ENCODE results near the gene FKBP1B.
A peak's percentile ranks its signal among the peaks of the same experiment; 100 is the strongest.
"Not testable (repeated sequence)": the region's sequence is repeated elsewhere in the genome, so short reads cannot be mapped to it uniquely, and the experiment has no call there.

The FKBP1B gene

GRCh38 chr2:24058564-24059271 lies 9.2 kb downstream of the FKBP1B start:
- DNase-seq (ENCODE audit: low read depth, low spot score) = no peak

- DNase-seq (ENCODE audit: low read depth, low spot score) = no peak
These were observed 15.8 kb downstream of the FKBP1B start for GRCh38 chr2:24065341-24065740.

GRCh38 chr2:24072259-24072658 lies 22.7 kb downstream of the FKBP1B start:
- no peak for DNase-seq (ENCODE audit: low read depth, low spot score)

- DNase-seq (ENCODE audit: low read depth, low spot score) = no peak
These were observed 24.3 kb downstream of the FKBP1B start for GRCh38 chr2:24073816-24074215.

- DNase-seq (ENCODE audit: low read depth, low spot score) = no peak
These were observed 25.7 kb downstream of the FKBP1B start for GRCh38 chr2:24075259-24075658.

DNA sequence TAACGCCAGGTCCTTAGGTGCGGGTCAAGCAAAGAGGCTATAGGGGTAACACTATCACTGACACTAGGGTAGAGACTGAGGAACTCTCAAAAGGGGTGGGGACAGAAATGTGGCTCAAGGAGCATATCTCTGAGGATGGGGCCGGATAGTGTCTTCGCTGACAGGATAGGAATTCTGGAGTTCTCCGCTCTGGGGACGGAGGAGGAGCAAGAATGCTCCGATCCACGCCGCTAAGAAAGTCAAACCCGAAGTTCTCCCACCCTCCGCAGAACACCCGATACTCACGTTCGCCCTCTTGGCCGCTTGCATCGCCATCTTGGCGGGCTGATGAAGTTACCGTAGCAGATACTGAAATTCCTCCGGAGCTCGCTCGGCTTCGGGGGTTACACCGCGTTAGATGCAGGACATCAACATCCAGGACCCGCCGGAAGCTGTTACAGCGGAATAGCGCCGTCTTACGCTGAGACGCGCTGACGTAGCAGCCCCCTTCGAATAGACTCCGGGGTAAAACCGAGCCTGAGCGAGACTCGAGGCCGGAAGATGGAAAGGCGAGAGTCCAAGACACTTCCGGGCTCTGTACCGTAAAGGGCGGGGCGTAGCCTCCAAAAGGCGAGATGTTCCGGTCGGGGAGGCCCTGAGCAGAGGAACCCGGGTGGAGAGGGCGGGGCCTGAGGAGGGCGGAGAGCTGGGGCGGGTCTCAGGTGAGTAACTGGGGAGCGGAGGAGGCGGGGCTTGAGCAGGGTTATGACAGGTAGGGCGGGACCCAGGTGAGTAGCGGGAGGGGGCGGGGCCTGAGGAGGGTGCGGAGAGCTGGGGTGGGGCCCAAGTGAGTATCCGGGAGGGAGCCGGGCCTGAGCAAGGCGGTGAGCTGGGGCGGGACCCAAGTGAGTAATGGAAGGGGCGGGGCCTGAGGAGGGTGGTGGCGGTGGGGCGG lies 26.6 kb downstream of the FKBP1B start, which contains the start of gene SF3B6:
Gene SF3B6 (minus strand): TSS at position 412 of the 934 bp plus-strand sequence. CDS start 97 bp downstream, at position 315.
- peak; percentile 97 for DNase-seq (ENCODE audit: low read depth, low spot score)

GRCh38 chr2:24076849-24077534 lies 27.5 kb downstream of the FKBP1B start:
- DNase-seq (ENCODE audit: low read depth, low spot score) = no peak

DNA sequence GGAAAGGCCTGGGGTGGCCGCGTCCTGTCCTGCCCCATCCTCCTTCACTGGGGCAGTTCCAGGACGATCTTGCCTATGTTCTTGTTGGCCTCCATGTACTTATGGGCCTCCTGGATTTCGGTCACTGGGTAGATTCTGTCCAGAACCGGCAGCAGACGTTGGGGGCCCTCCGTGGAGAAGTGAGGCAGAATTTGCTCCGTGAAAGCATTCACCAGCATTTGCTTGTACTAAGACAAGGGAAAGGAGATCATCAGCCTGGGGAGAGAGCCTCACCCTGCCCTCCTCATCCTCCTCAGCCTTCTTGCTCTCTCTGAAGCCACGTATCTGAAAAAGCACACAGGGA lies 28.0 kb downstream of the FKBP1B start:
- no peak for DNase-seq (ENCODE audit: low read depth, low spot score)

DNA sequence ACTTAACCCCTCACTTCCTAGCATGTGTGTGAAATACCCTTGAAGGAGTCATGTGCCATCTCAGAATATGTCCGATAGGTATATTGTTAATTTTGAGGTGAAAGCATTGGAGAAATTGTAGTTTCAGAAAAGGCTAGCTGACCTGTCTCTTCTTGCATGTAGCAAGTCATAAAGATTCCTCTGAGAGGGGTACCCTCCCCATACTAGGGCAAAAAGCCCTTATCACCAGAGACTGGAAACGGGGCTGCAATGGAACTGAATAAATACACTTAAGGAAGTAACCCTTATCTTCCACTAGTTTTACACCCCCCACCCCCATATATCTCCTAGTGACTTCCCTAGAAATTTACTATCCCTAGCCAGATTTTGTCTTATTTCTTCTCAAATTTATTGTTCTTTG lies 28.3 kb downstream of the FKBP1B start:
- DNase-seq (ENCODE audit: low read depth, low spot score) = no peak

DNA sequence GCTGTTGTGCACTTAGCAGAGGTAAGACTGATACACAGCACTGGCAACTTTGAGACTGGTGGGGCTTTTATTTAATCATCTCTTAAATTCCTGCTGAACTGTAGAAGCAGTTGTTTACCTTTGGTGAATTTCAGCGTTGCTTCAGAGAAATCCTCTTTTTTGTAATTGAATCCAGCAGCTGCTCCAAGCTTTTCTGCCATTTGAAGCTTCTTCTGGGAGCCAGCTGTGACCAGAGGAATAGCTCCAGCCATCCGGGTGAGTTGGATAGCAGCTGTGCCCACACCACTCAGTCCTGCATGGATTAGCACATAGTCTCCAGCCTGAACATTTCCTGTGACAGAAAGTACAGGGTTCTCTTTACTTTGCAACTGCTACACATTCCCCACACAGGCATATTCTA lies 31.2 kb downstream of the FKBP1B start:
- no peak for DNase-seq (ENCODE audit: low read depth, low spot score)

DNA sequence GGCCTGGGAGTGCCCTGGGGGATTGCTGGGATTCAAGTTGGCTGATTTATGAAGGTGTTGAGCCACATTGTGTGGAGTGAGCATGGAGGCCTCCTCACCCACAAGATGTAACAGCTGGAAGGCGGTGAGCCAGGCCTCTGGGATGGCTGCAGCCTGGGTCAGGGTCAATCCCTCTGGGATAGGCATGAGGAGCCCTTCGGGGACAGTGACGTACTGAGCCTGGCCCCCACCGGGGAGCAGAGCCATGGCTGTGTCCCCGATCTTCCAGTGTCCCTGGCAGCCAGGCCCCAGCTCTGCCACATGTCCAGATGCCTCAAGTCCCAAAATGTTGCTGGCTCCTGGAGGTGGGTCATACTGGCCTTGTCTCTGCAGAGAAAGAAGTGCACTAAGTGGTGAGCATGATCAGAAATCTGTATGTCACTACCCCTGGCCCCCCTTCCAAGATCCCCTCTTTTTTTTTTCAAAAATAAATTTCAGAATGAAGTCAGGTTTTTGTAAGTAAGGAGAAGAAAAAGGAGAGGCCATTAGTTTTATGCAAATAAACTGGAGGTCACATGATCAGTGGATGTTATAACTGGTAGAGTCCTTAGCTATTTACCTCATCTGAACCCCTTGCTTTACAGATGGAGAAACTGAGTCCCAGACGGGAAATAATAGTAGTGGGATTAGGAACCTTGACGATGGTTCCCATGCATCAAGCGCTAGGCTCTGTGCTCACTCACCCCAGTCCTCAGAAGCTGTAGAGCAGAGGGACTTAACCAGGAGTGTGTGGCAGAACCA lies 33.4 kb downstream of the FKBP1B start:
- DNase-seq (ENCODE audit: low read depth, low spot score) = no peak

GRCh38 chr2:24083567-24084385 lies 34.2 kb downstream of the FKBP1B start:
- DNase-seq (ENCODE audit: low read depth, low spot score) = peak; percentile 59

- DNase-seq (ENCODE audit: low read depth, low spot score) = peak; percentile 77
These were observed 35.1 kb downstream of the FKBP1B start, which contains the start of gene TP53I3 for GRCh38 chr2:24084386-24085199. Gene TP53I3 (minus strand): TSS chr2:24084834. CDS start chr2:24084326, 508 bp downstream.

- DNase-seq (ENCODE audit: low read depth, low spot score) = no peak
These were observed 35.6 kb downstream of the FKBP1B start for GRCh38 chr2:24085200-24085489.

- DNase-seq (ENCODE audit: low read depth, low spot score) = no peak
These were observed 36.7 kb downstream of the FKBP1B start for GRCh38 chr2:24086241-24086640.

DNA sequence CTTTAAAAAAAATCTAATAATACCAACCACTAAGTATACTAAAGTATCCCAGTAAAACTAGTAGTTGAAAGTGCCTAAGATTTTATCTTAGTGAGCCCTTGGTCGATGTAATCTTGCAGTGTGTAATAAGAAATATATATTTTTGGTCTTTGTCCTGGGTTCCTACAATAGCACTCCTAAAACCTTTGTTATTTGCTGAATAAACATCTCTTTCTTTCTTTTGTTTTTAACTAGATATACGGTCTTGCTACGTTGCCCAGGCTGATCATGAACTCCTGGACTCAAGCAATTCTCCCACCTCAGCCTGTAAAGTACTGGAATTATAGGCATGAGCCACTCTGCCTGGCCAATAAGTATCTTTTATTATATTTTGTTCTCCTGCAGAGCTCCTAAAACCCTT lies 37.5 kb downstream of the FKBP1B start:
- DNase-seq (ENCODE audit: low read depth, low spot score) = no peak

GRCh38 chr2:24088821-24089359 lies 39.3 kb downstream of the FKBP1B start:
- no peak for DNase-seq (ENCODE audit: low read depth, low spot score)

- not testable (repeated sequence) for DNase-seq (ENCODE audit: low read depth, low spot score)
These were observed 43.7 kb downstream of the FKBP1B start for GRCh38 chr2:24093270-24093669.

DNA sequence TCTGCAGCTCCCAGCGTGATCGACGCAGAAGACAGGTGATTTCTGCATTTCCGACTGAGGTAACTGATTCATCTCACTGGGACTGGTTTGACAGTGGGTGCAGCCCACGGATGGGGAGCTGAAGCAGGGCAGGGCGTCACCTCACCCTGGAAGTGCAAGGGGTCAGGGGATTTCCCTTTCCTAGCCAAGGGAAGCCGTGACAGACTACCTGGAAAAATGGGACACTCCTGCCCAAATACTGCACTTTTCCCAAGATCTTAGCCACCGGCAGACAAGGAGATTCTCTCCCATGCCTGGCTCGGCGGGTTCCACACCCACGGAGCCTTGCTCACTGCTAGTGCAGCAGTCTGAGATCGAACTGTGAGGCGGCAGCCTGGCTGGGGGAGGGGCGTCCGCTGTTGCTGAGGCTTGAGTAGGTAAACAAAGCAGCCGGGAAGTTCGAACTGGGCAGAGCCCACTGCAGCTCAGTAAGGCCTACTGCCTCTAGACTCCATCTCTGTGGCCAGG lies 45.7 kb downstream of the FKBP1B start:
- DNase-seq (ENCODE audit: low read depth, low spot score) = not testable (repeated sequence)

Data from brain pericyte (primary cell).